Gastrocnemius medialis (tissue), 4 donors: ENCODE results near the gene KIRREL3.

ENCODE experiments used
- POLR2A ChIP-seq, 2 donors: fragments of 450-650 bp; IDR thresholded peaks; one replicate each; pipeline ENCODE4 v1.6.1; 2017; ENCODE audit warnings: antibody characterized with exemption in 2 of 2, mild to moderate bottlenecking in 2 of 2, moderate library complexity in 2 of 2
- TF ChIP-seq, protein P1 (sequence below), 5 experiments: fragments of 450-650 bp in 3 of 5; fragments of 200-600 bp in 2 of 5; sonication (generic) in 2 of 5; IDR thresholded peaks in 4 of 5; conservative IDR thresholded peaks in 1 of 5; 1 replicate in 4 of 5; 2 replicates in 1 of 5; pipeline ENCODE4 v1.5.1; 2016 to 2019; ENCODE audit warnings: antibody characterized with exemption in 5 of 5, mild to moderate bottlenecking in 3 of 5, moderate library complexity in 3 of 5

DNA sequence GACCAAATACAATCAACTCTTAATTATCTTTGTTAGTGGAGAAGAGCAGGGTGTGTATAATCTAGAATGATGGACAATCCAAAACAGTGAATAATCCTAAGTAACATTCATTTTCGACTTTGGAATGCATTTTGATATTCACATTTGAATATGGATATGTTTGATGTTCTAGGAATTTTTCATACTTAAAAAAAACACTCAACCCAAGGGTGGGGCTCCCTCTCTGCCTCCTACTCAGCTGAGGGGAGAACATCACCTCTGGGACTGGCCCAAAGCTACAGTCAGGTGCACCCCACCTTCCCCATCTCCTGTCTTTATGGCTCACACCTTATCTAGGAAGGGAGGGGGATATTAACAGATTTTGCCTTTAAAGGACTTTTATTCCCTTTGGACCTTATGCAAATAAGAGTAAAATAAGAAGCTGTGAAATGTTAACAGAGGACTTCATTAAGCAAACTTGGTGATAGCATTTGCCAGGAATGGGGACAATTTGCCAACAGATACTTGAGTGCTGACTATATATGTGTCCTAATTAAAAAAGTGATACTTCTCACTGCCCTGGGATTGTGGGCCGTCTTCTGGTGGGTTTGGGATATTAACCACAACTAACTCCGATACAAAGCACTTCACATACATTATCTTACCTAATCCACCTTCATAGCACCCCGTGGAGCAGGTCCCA is 458.1 kb downstream of the KIRREL3 start:
- TF ChIP-seq, protein P1, sequence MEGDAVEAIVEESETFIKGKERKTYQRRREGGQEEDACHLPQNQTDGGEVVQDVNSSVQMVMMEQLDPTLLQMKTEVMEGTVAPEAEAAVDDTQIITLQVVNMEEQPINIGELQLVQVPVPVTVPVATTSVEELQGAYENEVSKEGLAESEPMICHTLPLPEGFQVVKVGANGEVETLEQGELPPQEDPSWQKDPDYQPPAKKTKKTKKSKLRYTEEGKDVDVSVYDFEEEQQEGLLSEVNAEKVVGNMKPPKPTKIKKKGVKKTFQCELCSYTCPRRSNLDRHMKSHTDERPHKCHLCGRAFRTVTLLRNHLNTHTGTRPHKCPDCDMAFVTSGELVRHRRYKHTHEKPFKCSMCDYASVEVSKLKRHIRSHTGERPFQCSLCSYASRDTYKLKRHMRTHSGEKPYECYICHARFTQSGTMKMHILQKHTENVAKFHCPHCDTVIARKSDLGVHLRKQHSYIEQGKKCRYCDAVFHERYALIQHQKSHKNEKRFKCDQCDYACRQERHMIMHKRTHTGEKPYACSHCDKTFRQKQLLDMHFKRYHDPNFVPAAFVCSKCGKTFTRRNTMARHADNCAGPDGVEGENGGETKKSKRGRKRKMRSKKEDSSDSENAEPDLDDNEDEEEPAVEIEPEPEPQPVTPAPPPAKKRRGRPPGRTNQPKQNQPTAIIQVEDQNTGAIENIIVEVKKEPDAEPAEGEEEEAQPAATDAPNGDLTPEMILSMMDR (IDR thresholded peaks at IDR 0.05 in 4 of 5, conservative IDR thresholded peaks at IDR 0.05 in 1 of 5) = no peak
- TF ChIP-seq POLR2A (IDR thresholded peaks at IDR 0.05) = no peak
